ENCODE data around the gene GLTP.
"Not testable (repeated sequence)": the region's sequence is repeated elsewhere in the genome, so short reads cannot be mapped to it uniquely, and the experiment has no call there.

Gene GLTP

GRCh38 chr12:109900752-109901580 is 20.6 kb upstream of the GLTP start:
- no peak for DNase-seq

- no peak for DNase-seq
These were observed 19.7 kb upstream of the GLTP start, which contains the start of gene TCHP for GRCh38 chr12:109899783-109900751. Gene TCHP, plus strand, starts transcription at chr12:109900274. Its CDS starts 2,753 bp downstream, at chr12:109903027.

- DNase-seq = not testable (repeated sequence)
These were observed 19.0 kb upstream of the GLTP start for GRCh38 chr12:109899345-109899744.

GRCh38 chr12:109897029-109897428 is 16.7 kb upstream of the GLTP start:
- no peak for DNase-seq

- DNase-seq = no peak
These were observed 15.8 kb upstream of the GLTP start for GRCh38 chr12:109896188-109896587.

GRCh38 chr12:109894939-109895338 is 14.6 kb upstream of the GLTP start:
- DNase-seq = no peak

- no peak for DNase-seq
These were observed 13.1 kb upstream of the GLTP start for GRCh38 chr12:109893261-109893995.

GRCh38 chr12:109892748-109893147 is 12.4 kb upstream of the GLTP start:
- DNase-seq = no peak

GRCh38 chr12:109892165-109892715 is 11.9 kb upstream of the GLTP start:
- DNase-seq = no peak

- DNase-seq = not testable (repeated sequence)
These were observed 11.4 kb upstream of the GLTP start for GRCh38 chr12:109891731-109892130.

- DNase-seq = no peak
These were observed 10.4 kb upstream of the GLTP start for GRCh38 chr12:109890620-109891170.

GRCh38 chr12:109888179-109889020 is 8.1 kb upstream of the GLTP start:
- no peak for DNase-seq

- DNase-seq = no peak
These were observed 5.3 kb upstream of the GLTP start for GRCh38 chr12:109885616-109886015.

GRCh38 chr12:109883461-109883860 is 3.1 kb upstream of the GLTP start:
- DNase-seq = no peak

GRCh38 chr12:109881752-109882151 is 1.4 kb upstream of the GLTP start:
- DNase-seq = no peak

- DNase-seq = no peak
These were observed 597 bp upstream of the GLTP start for GRCh38 chr12:109880938-109881337.

GRCh38 chr12:109879351-109880042 is 844 bp downstream of the GLTP start:
- DNase-seq = no peak

GRCh38 chr12:109878749-109879148 is 1.6 kb downstream of the GLTP start:
- DNase-seq = no peak

GRCh38 chr12:109878247-109878625 is 2.1 kb downstream of the GLTP start:
- DNase-seq = no peak

GRCh38 chr12:109877504-109878246 is 2.7 kb downstream of the GLTP start:
- DNase-seq = no peak

Data from GOT3 (cell line).